GM19240 (cell line): ENCODE data around the gene PRDM16.

Experiments used
- DNase-seq: peaks from one replicate; pipeline ENCODE4 v3.0.0; 2011; ENCODE audit warnings: low spot score; ENCODE audit not compliant: insufficient read length

Gene PRDM16

DNA sequence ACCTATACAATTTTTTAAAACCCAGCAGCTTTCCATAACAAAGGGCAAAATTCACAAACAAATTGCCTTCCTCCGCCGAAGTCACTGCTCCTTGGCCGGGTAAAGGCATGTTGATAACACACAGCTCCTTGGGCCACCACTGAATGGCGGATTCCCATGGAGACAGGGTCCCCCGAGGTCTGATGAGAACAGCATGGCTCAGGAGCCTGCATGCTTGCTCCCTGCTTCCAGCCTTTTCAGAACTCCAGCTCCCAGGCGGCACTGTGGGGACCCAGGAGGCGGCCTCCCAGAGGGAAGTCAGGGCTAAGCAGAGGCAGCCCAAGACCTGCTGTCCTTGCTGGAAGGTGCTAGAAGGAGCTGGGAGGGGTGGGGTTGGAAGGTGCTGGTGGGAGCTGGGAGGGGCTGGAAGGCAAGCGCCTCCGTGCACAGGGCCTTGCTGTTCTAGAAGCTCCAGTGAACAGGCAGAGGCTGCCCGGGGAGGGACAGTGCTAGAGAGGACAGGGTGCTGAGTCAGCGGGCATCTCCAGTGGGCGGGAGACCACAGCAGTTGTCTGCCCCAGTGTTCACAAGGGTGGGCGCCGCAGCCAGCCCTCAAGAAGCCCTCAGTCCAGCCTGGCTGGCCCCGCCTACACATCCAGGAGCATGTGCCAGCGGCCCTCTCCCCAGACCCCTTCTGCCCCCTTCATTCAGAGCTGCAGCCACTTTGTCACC, 35.1 kb downstream of the PRDM16 start:
- no peak for DNase-seq

DNA sequence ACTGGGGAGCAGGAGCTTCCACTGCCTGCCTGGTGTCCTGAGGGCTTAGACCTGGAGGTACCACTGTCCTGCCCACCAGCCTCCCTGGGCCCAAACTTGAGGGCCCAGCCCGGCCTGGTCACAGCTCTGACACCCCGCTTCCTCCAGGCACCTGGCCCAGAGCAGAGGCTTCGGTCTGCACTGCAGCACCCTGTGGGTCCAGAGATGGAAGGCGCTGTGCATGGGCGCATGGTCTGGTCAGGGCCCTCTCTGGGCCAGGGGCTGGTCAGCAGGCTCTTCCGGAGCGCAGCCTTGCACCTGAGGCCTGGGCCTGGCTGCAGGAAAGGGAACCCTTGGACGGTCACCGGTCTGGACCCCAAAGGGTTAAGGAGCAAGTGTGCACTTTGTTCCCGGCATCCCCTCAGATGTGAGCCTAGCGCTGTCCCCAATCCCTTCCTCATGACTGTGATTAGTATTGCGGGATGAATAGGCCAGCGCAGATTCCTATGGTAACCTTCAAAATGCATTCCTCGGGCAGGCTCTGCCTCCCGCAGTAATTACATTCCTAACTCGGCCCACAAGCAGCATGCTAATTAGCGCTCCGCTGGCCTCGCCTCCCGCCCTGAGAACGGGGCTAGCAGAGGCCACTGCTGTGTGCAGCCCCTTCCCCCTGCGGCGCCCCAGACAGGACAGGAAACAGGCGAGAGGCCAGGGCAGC, 36.3 kb downstream of the PRDM16 start:
- DNase-seq: no peak

DNA sequence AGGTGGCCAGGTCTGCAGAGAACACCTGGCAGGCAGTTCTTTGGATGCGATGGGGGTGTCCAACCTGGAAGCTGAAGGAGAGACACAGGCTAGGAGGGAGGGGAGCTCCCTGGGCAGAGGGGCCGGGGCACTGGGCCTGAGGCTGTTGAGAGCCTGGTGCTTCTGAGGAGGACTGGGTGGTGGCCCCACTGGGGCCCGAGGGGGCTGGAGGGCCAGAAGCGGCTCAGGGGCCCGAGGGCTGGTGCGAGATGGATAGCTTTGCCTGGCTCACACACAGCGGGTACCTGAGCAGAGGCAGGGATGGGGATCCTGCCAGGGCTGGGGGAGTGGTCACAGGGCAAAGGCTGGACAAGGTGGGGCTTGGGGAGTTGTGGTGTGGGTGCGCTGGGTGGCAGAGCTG, 37.2 kb downstream of the PRDM16 start:
- no peak for DNase-seq

DNA sequence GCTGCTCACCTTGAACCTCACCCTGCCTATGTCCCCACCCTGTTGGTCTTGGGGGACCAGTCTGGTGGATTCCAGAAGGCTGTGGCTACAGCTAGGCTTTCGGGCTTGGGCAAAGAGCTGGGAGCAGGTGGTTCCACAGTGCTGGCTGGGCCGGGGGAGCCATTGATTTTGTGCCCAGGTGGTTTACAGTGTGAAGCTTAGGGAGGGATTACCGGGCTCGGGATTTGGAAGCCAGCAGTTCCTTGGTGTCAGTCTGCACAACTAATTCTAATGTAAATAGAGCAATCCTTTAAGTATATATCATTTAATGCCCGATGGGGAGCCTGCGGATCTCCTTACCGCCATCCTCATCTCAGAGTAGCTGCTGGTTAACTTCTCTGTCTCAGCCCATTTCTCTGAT, 38.2 kb downstream of the PRDM16 start:
- no peak for DNase-seq

DNA sequence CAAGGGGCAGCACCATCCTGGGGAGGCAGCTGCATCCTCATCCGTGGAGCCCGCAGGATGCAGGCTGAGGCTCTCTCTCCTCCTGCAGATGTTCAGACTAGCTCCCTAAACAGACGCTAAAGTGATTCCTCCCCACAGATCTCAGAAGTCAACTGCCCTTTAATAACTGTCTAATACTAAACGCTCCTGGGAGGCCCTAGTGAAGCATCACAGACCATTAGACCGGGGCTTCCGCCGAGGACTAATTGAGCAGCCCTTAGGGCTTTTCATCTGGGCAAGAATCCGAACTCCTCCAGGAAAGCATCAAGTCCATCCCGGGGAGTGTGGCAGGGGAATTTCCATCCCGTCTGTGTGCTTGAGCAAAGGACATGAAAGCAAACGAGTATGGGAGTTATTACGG, 40.4 kb downstream of the PRDM16 start:
- no peak for DNase-seq

DNA sequence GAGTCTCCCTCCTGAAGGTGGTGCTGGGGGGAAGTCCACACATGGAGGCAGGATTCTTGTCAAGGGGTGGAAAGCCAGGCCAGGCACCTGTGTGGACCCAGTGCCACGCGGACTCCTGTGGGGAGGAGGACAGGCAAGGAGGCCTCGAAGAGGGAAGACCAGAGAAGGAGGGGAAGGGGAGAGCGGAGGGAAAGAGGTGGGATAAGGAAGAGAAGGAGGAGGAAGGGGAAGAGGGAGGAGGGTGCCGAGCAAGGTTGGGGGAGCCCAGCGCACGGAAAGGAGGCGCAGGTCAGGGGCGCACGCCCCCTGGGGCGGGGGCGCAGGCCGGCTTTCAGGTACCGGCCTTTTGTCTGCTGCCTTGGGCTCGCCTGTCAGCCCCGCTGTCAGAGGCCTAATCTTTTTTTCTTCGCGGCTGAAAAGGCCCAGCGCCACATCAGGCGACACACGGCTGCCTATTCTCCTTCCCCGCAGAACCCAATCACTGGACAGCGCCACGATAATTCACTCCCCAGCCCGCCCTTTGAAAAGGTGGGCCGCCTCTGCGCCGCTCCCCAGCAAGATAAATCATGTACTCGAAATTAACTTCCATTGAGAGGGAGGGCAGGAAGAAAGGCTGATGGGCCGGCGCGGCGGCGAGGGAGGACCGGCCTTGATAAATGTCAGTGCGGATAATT, 42.5 kb downstream of the PRDM16 start:
- no peak for DNase-seq

DNA sequence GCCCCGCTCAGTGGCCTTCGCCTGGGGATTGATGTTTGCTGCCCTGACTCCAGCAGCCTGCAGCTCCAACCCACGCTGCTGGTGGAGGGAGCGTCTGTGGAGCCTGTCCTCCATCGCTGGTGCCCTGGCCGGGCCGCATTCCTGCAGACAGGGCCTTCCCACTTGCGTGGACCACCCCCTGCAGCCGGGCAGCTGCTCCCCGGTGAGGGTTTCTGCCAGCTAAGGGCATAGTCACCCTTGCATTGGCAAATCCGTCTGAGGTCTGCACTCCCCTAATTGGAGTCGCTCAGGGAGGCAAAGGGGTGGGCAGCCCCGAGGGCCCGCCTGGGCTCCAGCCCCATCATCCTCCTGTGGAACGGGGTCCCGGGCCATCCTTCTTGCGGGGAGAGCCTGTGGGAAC, 43.5 kb downstream of the PRDM16 start:
- no peak for DNase-seq

DNA sequence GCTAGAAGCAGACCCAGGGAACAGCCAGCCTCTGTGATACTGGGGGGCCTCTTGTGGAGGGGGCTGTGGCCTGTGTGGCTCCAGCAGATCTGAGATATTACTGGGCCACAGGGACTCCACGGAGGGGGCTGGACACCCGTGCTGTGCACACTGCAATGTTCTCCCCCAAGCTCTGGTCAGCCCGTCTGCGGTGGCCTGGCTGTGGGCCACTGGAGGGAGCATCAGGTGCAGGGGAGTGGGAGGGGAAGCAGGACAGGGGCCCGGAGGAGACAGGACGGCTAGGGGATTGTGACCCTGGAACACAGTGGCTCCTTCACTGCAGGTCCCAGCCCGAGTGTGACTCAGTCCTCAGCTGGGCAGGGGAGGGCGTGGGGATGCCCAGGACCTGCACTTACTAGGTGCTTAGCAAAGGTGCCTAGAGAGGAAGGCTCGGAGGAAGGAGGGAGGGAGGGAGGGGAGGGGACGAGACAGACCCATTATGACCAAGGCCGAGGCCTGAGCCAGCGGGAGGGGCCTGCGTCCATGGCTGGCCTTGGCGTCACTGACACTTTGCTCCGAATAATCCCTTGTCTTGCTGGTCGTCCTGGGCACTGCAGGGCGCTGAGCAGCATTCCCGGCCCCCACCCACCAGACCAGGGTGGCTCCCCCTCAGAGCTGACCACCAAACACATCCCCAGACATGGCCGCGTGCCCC, 44.2 kb downstream of the PRDM16 start:
- DNase-seq: no peak

DNA sequence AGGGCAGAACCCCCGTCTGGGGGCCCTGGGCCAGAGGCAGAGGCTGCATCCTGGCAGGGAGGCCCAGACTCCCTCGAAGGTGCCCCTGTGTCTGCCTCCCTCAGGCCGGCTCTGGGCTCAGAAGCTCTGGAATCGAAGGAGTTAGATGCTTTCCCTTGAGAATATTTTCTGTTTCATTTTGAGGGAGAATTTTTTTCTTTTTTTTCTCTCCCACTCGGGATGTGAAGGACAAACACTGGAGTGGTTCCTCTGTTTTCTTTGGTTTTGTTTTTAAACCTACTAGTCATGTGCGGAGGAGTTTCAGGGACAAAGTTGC, 44.7 kb downstream of the PRDM16 start:
- DNase-seq: no peak

DNA sequence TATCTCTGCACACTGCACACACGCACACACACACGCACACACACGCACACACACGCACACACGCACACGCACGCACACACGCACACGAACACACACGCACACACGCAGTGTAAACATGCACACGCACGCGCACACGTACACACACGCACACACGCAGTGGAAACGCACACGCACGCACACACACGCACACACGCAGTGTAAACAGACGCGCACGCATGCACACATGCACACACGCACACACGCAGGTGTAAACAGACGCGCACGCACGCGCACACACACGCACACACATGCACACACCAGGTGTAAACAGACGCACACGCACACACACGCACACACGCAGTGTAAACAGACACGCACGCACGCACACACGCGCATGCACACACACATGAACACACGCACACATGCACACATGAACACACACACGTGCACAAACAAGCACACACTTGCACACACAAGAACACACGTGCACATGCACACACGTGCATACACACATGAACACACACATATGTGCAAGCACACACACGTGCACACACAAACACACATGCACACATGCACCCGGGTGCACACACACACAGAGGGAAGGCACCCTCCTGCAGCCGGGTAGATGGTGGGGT, 45.2 kb downstream of the PRDM16 start:
- DNase-seq: no peak

DNA sequence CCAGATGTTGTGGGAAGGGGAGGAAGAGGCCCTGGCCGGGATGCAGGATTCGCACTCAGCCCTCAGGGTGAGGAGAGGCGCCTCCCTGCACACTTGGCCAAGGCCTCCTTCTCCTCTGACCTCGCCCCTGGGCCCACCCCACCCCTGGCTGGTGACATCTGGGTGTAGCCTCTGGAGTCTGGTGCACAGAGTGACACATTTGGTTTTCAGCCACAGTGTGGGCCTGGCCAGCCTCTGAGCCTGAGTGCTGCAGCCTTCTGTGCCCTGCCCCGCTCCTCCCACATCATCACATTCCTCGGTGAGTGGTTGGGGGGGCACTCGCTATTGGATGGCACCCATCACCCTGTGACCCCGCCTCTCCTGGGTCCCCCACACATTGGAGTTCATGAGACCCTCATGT, 45.8 kb downstream of the PRDM16 start:
- DNase-seq: no peak

DNA sequence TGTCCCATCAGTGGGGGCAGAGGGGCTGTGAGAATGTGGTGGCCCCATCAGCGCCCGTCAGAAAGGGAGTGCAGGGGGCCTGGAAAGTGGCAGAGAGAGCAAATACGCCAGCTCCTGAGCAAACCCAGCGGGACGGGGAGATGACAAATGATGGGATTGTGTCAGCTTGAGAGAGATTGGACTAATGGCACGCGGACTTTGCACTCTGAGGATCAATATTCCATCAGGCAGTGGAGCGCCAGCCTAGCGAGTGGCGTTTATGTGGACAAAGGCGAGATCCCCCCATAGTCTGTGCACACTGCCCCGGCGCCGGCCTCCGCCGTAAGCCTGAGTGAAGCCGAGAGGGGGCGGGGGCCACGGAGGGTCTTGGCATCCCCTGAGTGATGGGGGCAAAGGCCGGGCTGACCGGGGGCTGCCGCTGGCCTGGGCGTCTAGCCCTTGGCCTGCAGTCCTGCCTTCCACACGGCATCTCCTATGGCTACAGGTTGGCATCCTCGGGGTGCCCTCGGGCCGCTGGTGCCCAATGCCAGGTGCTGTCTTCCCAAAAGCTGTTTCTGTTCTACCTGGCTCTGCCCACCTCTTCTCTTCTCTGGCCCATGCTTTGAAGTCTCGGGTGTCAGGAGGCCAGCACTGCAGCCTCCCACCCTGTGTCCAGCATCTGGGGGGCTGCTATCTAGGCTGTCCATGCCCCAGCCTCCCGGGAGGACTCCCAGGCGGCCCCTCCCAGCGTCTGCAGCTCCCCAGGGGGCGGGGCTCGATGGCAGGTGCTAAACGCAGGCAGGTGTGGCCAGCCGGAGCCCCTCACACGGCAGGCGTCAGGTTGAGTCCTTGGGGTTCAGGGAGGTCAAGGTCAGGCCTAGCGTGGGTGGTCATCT, 46.5 kb downstream of the PRDM16 start:
- DNase-seq: no peak

DNA sequence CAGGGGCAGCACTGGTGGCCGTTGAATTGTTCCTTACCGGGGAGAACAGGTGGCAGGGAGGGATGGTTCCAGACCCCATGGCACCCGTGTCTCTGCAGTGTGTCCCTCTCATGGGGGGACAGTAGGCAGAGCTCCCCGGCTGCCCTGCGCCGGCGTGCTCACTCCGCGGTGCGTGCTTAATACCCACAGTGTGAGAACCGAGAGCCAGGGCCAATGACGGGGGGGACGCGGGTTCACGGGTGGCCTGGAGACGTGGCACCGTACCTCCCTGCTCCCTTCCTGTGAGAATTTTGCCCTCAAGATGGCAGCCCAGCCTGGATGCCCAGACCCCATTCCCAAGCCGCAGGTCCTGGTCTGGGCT, 47.1 kb downstream of the PRDM16 start:
- no peak for DNase-seq

DNA sequence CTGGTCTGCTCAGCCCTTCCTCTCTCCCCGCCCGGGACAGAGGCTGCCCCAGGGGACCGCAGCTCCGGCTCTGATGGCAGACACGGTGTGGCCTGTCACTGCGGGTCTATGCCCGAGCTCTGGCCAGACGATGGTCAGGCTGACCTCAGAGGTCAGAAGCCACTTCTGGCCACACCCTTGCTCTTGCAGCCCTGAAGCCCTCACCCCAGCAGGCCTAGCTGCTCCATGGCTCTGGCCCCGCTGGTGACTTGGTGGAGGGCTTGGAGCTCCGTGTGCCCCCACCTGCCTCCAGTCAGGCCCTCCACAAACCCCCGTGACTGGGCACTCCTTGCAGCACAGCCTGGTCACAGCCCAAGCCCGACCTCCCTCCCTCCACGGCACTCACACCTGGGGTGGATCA, 47.6 kb downstream of the PRDM16 start:
- no peak for DNase-seq

DNA sequence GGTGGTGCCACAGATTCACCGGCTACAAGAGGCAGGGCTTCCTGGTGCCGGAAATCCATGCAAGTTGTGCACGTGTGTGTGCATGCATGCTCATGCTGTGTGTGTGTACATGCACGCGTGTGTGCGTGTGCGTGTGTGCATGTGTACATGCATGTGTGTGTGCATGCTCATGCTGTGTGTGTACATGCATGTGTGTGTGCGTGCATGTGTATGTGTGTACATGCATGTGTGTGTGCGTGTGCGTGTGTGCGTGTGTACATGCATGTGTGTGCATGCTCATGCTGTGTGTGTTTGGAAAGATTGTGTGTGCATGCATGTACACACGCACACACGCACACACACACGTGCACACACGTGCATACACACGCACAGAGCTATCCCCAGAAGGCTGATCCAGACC, 48.9 kb downstream of the PRDM16 start:
- DNase-seq: no peak

DNA sequence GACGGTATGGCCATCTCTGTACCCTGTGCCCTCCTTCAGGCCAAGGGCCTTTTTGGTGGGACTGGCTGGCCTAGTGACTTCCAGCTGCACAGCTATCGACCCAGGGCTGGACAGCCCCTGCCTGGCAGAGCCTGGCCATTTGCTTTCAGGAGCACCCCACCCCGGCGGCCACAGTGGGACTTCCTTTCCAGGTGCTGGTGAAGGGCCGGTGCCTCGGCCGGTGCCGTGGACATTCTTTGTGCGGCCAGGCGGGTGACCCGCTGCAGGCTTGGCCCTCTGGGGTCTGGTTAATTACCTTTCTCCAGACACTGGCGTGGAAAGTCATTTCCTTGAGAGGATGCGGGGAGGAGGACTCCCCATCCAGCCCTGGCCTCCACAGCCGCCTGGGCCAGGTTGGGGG, 50.1 kb downstream of the PRDM16 start:
- no peak for DNase-seq

DNA sequence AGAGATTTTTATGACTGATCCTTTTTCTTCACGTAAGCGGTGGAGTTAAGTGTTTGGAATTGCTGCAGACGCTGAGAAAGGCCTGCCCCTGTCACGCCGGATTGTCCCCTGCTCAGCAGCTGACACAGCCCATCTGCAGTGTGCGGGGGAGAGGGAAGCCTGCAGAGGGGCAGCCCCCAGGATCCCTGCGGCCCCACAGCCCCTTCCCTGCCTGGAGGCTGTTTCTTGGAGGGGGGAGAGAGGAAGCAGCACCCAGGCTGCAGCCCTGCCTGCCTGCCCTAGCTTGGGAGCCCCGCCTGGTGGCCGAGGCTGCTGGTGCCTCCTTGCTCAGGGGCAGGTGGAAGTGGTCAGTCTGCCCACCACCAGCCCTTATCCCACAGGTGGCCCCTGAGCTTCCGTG, 50.7 kb downstream of the PRDM16 start:
- no peak for DNase-seq

DNA sequence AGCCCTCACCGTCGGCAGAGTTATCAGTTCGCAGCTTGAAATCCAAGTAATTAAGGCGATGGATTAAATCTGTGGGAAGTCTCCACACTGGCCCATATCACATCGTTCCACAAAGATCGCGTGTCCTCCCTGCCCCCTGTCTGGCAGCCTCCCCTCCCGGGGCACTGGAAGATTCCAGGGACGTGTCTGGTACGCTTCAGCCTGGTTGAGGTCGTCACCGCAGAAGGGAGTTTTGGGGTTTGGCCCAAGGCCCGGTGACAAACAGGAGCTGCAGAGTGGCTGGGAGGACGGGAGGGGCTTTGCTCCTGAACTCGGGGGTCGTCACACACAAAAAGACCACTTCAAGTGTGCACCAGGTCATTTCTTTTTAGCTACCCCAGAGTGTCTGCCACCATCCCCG, 51.1 kb downstream of the PRDM16 start:
- no peak for DNase-seq

DNA sequence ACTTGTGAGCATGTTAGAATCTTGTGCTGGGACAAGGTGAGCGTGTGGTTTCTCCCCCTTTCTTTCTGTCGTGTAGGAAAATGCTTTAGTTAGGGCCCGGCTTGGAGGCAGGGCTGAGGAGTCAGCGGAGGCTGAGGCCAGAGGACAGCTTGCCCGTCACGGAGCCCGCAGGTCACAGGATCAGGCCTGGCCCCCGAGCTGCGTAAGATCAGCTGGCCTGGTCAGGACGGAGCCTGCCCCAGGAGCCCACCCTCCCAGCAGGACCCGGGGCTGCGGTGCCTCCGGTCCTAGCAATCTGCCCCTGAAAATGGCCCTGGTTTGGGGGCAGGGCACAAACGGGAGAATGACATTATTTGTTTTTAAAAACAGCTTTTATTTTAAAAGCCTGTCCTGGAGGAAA, 52.0 kb downstream of the PRDM16 start:
- no peak for DNase-seq

DNA sequence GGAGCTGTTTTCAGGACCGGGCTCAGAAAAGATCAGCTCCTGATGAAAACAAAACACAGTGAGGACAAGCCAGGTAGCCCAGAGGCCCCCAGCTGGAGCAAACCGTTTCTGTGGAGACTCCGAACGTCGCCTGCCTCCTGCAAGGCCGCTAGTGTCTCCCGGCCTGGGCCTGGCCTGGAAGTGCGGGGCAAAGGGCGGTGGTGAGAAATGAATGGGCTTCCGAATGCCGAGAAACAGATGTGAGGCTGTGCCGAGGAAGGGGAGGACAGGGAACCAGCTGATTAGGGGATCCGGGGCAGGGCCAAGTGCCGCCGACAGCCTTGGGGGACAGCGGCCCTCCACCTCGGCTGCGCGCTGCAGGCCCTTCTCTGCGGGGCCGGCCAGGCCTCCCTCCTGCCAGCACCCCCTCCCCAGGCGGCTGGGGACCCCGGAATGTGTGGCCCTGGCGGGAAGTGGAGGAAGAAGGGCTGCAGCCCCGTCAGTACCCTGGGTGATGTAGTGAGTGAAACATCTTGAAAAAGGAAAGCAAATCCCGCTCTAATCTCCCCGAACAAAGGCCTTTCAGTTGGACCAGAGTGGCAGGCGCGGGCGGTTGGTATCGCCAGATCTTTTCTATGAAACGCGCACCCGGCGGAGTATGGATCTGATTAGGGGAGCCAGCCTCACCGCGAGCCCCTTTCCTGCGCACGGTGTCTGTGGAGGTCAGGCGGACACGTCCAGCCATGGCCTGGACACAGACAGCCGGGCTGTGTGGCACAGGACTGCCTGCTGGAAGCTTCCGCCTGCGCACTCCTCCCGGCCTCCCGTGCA, 52.6 kb downstream of the PRDM16 start:
- no peak for DNase-seq
